Muscle of back (tissue), 10 donors: ENCODE results near the gene CLDN14. TPM values are rescaled to one million over a fixed set of nuclear protein-coding genes. Genes with fewer than 3 reads are reported as not detected.

ENCODE experiments used
- polyA plus RNA-seq, 10 donors: library from polyadenylated mRNA; unstranded; fragments of 120-200 nt; gene quantifications; one replicate each; pipeline ENCODE4 v1.2.1, GENCODE V29; 2013; ENCODE audit not compliant: insufficient read length in 10 of 10

CLDN14 gene
- polyA plus RNA-seq, 10 donors, result 0.57 to 5.9 (median 3.2) TPM

Other genes with a start within 250 kb of the CLDN14 start
- 10 to 100 TPM; 29.2 to 56.9 (median 46.9) TPM for gene MORC3, start 159.9 kb downstream of the CLDN14 start, polyA plus RNA-seq
- gene CHAF1B, start 94.7 kb downstream of the CLDN14 start, polyA plus RNA-seq, result 1 to 10 TPM; 2.6 to 6.1 (median 4.5) TPM
- gene SIM2, start 219.0 kb upstream of the CLDN14 start, polyA plus RNA-seq, result 10 to 100 TPM in 1 of 10 donors, 1 to 10 TPM in 8, under 1 TPM in 1; 0.90 to 11.7 (median 2.2) TPM